ENCODE data around the gene UBE2Q1.

UBE2Q1 gene

DNA sequence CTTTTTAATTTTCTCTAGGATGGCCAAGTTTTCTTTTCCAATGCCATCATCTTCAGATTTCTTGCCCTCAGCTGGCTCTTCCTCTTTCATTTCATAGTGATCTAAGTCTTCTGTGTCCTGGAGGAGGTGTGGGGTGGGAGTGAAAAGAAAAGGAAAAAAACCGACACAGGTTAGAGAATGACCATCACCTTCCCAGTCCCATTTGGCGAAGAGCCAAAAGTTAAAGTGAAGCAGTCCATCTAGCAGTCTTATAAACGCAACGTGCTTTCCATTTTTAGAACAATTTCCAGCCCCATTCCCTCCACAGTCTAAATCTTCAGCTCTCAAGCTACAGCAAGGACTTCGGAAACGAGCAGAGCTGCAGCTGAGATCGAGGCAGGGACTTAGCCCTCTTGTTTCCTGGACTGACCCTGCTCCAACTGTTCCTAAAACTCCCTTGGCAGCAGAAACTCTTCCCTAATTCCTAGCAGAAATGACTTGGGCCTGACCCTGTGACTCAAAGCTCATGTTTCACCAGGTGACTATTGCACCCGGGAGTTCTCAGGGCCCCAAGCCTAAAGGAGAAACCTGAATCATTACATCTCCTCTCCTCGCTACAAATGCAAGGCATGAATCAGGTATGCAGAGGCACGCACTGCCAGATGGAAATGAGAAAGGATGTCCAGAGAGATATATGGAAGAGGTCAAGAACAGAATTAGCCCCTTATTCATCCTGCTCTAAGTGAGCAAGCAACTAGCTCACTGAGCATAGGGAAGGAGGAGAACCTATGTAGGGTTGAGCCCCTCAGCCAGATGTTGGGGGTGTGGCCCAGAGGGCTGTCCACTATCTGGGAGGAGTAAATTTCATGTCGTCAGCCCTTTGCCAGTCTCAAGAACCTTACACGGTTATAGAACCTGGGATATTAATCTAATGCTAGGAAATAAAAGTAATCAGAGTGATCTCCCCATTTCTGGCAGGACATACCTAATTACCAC is 5.1 kb downstream of the UBE2Q1 start:
- no peak for DNase-seq (ENCODE audit: low read depth)
- no peak overlapping the region for H3K4me3 ChIP-seq (ENCODE audit: control insufficient read depth, low read depth, low read length)
- TF ChIP-seq, protein P1, sequence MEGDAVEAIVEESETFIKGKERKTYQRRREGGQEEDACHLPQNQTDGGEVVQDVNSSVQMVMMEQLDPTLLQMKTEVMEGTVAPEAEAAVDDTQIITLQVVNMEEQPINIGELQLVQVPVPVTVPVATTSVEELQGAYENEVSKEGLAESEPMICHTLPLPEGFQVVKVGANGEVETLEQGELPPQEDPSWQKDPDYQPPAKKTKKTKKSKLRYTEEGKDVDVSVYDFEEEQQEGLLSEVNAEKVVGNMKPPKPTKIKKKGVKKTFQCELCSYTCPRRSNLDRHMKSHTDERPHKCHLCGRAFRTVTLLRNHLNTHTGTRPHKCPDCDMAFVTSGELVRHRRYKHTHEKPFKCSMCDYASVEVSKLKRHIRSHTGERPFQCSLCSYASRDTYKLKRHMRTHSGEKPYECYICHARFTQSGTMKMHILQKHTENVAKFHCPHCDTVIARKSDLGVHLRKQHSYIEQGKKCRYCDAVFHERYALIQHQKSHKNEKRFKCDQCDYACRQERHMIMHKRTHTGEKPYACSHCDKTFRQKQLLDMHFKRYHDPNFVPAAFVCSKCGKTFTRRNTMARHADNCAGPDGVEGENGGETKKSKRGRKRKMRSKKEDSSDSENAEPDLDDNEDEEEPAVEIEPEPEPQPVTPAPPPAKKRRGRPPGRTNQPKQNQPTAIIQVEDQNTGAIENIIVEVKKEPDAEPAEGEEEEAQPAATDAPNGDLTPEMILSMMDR (IDR thresholded peaks at IDR 0.05; ENCODE audit: control insufficient read depth, insufficient read depth, low read depth, low read length, missing control alignments) = no peak

DNA sequence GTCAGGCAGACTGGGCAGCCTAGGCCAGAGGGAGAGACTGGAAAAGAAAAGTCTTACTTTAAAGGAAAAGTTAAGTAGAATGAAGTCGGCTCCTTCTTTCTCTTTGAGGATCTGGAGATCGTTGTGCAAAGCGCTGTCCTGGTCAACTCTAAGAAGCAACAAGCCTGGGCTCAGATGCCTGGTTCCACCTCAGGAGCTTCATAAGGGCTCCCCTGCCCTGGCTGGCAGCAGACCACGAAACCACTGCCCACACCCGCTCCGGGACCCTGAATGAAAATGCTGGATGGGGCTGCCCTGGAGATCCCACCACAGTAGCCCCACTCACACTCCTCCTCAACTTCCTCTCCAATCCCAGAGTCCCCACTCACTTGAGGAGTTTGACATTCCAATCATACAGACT is 6.4 kb downstream of the UBE2Q1 start:
- TF ChIP-seq, protein P1 (IDR thresholded peaks at IDR 0.05; ENCODE audit: control insufficient read depth, insufficient read depth, low read depth, low read length, missing control alignments) = no peak
- no peak overlapping the region for H3K4me3 ChIP-seq (ENCODE audit: control insufficient read depth, low read depth, low read length)
- no peak for DNase-seq (ENCODE audit: low read depth)

DNA sequence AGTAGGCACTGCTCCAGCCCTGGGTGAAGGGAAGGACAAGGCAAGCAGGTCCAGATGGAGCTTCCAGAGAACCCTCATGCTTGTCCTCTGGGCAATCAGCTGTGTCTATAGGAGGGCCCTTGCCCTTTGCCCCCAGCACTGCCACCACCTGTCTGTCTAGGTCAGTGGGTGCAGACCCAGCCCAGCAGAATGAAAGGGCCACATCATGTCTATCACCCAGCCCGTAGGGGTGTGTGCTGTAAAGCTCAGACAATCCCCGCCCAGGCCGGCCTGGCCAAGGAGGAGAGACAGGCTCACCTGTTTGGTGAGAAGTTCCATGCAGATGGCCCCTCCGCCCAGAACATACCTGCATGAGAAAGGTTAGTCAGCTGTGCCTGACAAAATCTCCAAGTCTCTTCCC is 7.0 kb downstream of the UBE2Q1 start:
- DNase-seq (ENCODE audit: low read depth) = no peak
- TF ChIP-seq, protein P1 (IDR thresholded peaks at IDR 0.05; ENCODE audit: control insufficient read depth, insufficient read depth, low read depth, low read length, missing control alignments) = no peak
- no peak overlapping the region for H3K4me3 ChIP-seq (ENCODE audit: control insufficient read depth, low read depth, low read length)

DNA sequence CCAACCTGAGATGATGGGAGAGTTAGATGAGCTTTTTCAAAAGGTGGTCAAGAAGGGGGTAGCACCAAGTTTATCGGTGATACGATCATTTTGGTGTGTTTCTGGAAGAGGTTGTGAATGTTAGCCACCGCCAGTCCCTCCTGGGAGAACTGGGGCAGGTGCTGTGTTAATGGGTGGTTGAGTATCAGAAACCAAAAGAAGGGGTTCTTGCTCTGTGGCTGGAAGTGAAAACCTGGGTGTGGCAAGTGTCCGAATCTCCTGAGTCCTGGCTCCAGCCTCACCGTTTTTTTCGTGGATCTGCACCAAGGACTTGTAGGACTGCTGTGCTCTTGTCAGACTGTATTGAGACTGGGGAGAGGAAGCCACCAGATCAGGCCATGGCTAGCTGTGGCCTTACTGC is 7.8 kb downstream of the UBE2Q1 start:
- no peak overlapping the region for H3K4me3 ChIP-seq (ENCODE audit: control insufficient read depth, low read depth, low read length)
- no peak for DNase-seq (ENCODE audit: low read depth)
- TF ChIP-seq, protein P1 (IDR thresholded peaks at IDR 0.05; ENCODE audit: control insufficient read depth, insufficient read depth, low read depth, low read length, missing control alignments) = no peak

DNA sequence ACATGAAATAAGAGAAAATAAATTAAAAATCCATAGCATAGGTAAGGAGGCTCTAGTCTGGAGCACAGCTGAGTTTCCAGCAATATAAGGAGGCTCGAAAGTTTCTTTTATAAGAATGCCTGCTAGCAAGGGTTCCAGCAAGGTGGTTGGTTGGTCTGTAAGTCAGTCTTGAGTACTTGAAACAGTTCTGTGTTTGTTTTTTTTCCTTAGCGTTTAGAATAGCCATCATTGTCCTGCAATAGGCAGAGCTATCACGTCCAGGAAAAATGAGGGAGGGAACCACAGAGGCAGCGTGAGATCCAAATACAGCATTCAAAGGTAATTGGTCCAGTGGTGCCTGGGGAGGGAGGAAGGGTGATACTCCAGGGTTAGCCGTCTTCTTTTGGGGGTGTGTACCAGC is 8.4 kb downstream of the UBE2Q1 start:
- TF ChIP-seq, protein P1 (IDR thresholded peaks at IDR 0.05; ENCODE audit: control insufficient read depth, insufficient read depth, low read depth, low read length, missing control alignments) = no peak
- H3K4me3 ChIP-seq (ENCODE audit: control insufficient read depth, low read depth, low read length) = no peak overlapping the region
- no peak for DNase-seq (ENCODE audit: low read depth)

DNA sequence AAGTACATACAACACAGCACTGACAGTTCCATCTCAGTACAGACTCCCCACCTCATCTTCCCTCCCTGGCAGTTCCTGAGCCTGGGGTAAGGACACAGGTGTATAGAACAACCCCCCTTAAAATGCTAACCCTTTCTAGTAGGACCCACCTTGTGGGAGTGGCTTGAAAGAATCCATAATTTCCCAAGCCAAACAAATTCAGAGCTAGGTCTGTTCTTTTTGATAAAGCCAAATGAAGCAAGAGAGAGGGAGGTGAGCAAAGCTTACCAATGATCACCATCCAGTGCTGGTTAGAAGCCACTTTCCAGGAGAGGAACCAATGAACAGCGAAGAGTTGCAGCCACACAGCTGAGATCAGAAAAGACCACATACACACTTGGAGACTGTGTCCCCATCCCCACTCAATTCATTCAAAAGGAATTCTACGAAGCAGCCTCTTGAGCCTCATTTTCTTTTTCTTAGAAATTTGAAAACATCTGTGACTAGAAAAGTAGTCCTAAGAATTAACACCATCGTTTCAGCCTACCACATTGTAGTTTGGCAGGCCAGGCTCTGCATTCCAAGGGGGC is 9.2 kb downstream of the UBE2Q1 start:
- DNase-seq (ENCODE audit: low read depth) = no peak
- H3K4me3 ChIP-seq (ENCODE audit: control insufficient read depth, low read depth, low read length) = no peak overlapping the region
- TF ChIP-seq, protein P1 (IDR thresholded peaks at IDR 0.05; ENCODE audit: control insufficient read depth, insufficient read depth, low read depth, low read length, missing control alignments) = no peak
